GM11168 (cell line): Measurements from ENCODE around the gene HNRNPC.
"Not testable (repeated sequence)": the region's sequence is repeated elsewhere in the genome, so short reads cannot be mapped to it uniquely, and the experiment has no call there.

Experiments used
- in situ Hi-C: fragments of 300-500 bp; cut with MboI; formaldehyde crosslinking; loops from one replicate; pipeline ENCODE4 v1.12.0; 2022; ENCODE audit warnings: low sequenced_read_pairs; ENCODE audit not compliant: unreplicated experiment

Gene HNRNPC

DNA sequence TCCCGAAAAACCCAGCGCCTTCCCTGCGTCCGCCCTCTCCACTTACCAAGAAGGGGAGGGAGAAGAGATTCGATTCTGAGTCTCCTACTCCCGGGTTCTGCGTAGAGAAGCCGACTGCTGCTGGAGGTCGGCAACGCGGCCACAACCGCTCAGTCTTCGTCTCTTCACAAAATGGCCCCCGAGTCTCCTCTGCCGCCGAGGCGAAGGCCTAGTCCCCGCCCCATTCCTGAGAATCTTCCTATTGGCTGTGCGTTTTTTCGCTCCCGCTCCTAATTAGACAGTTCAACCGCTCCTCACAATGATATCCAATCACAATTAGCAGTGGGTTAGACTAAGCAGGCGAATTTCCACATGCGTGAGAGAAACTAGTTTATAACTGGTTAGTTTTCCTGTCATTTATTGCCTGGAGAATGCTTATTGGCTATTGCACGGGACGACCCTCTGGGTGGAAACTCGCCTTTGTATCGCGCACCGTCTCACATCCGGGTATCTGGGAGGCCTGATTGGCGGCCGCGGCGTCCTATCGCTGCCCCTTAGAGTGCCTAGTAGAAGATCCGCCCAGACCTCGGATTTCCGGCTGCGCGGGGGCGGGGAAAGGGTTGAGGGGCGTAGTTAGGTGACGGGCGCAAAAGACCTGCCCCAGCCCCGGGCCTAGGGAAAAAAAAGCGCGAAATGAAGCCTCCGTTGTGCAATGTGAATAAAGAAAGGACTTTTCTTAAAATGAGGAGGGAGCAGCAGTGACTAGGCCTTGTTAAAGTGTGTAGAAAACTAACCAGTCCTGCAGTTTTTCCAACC lies at the start of gene HNRNPC:
TSS of gene HNRNPC (minus strand) at position 191 of the 795 bp plus-strand sequence. CDS start 35,249 bp downstream, outside the sequence.
- in situ Hi-C loops = no loop called here

DNA sequence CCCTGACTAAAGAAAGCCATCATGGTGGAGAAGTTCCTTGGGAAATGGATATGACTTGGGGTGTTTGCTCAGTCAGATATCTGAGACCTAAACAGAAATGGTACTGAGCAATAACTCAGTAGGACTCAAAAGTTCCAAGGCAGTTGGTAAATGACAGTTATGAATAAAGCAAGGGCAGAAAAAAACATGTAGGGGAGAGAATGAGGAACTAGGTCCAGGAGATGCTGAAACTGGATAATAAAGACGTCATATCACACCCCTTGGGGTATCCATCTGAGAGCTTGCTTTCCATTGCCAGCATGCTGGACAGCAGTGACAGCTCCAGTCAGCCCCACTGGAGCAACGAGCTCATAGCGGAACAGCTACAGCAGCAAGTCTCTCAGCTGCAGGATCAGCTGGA lies 48.2 kb upstream of the HNRNPC start:
- in situ Hi-C loops = no loop called here

DNA sequence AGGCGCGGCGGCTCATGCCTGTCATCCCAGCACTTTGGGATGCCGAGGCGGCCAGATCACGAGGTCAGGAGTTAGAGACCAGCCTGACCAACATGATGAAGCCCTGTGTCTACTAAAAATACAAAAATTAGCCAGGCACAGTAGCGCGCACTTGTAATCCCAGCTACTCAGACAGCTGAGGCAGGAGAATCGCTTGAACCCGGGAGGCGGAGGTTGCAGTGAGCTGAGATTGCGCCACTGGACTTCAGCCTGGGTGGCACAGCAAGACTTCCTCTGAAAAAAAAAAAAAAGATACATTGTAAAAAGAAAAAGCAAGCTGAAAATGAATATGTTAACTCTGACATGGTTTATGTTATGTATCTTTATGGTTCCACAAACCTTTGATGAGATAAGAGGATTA lies 44.3 kb upstream of the HNRNPC start:
- in situ Hi-C loops = no loop called here

DNA sequence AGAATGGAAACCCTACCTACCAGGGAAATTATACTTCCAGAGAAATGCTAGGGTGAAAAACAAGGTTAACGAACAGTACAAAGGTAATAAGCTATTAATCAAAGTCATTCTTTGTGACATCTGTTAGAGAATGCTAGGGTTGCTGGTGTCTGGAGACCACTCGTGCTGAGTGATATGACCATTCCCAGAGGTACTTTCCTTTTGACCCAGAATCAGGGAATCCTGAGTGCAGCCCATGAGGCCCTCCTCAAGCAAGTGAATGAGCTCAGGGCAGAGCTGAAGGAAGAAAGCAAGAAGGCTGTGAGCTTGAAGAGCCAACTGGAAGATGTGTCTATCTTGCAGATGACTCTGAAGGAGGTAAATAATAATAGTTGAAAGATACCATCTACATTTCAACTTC lies 42.4 kb upstream of the HNRNPC start:
- in situ Hi-C loops = no loop called here

DNA sequence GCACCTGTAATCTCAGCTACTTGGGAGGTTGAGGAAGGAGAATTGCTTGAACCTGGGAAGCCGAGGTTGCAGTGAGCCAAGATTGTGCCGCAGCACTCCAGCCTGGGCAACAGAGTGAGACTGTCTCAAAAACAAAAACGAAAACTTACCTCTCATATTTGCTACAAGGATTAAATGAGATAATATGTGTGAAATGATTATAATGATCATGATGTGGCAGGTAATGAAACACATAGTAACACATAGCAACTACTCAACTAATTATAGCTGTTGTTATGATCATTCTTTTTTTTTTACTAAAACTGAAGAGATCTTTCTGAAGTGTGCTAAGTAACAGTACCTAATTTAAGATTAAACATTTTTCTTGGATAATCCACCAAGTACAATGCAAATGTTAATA lies 40.7 kb upstream of the HNRNPC start:
- in situ Hi-C loops = no loop called here

DNA sequence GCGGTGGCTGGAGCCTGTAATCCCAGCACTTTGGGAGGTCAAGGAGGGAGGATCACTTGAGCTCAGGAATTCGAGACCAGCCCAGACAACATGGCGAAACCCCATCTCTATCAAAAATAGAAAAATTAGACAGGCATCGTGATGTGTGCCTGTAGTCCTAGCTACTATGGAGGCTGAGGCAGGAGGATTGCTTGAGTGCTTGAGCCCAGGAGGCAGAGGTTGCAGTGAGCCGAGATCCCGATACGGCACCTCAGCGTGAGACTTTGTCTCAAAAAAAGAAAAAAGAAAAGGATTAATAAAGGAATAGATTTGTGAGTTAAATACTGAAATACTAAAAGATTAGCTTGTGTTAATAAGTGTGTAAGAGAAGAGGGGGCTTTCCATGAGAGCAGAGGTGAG lies 40.0 kb upstream of the HNRNPC start:
- in situ Hi-C loops = no loop called here

DNA sequence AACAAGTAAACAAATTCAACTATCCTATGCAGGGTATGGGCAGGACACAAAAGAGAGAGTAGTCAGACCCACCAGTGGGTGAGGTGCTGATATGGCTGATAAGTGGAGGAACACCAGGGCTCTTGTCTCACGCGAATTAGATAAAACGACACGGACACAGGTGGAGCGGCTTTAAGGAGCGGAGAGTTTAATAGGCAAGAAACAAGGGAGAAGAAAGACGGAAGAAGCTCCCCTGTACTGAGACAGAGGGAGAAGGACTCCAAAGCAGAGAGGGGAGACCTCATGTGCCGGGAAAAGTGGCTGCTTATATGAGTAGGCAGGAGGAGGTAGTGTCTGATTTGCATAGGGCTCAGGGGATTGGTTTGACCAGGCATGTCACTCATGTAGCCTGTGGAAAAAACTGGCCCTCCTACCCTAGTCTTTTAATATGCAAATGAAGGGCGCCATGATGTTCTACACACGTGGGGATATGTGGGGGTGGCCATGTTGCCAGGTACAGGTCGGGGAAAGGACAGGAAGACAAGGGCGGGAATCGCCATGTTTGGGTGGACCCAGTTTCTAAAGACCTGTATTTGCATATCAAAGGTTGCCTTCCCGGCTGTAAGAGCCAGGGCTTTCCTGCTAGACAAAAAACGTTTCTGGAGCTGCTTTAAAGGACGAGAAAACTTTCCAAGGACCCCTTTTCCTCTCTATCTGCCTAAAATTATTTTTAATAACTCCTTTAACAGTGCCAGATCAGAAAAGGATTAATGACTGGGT lies 39.4 kb upstream of the HNRNPC start:
- in situ Hi-C loops = no loop called here

DNA sequence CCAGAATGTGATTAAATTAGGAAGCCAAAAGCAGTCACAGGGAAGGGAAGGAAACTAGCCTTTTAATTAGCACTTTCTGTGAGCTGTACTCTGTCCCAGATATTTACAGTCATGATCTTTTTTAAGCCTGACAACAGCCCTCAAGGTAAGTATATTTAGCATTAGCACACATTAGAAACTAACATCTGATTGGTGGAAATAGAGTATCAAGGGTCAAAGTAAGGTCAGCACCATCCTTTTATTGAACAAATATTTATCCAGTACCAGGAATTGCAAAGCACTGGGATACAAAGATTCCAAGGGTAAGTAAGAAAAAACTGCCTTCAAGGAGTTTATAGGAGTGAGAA lies 38.9 kb upstream of the HNRNPC start:
- in situ Hi-C loops = no loop called here

DNA sequence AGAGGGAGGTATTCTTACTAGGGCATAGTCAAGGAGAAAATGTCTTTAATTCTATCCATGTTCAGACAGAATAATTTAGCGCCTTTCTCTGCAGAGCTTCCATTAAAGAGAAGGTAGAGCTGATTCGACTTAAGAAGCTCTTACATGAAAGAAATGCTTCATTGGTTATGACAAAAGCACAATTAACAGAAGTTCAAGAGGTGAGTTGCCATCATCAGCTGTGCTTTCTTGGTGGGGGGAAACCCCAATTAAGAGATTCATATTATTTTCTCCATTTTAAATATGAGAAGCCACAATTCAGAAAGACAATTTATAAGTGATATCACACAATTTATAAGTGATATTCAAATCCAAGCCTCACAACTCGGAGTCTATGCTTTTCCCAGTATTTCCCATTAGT lies 38.4 kb upstream of the HNRNPC start:
- in situ Hi-C loops = no loop called here

DNA sequence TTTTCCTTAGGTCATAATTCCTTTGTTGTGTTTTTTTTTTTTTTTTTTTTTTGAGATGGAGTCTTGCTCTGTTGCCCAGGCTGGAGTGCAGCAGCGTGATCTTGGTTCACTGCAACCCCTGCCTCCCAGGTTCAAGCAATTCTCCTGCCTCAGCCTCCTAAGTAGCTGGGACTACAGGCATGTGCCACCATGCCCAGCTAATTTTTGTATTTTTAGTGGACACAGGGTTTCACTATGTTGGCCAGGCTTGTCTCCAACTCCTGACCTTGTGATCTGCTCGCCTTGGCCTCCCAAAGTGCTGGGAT lies 33.5 kb upstream of the HNRNPC start:
- in situ Hi-C loops = not testable (repeated sequence)

DNA sequence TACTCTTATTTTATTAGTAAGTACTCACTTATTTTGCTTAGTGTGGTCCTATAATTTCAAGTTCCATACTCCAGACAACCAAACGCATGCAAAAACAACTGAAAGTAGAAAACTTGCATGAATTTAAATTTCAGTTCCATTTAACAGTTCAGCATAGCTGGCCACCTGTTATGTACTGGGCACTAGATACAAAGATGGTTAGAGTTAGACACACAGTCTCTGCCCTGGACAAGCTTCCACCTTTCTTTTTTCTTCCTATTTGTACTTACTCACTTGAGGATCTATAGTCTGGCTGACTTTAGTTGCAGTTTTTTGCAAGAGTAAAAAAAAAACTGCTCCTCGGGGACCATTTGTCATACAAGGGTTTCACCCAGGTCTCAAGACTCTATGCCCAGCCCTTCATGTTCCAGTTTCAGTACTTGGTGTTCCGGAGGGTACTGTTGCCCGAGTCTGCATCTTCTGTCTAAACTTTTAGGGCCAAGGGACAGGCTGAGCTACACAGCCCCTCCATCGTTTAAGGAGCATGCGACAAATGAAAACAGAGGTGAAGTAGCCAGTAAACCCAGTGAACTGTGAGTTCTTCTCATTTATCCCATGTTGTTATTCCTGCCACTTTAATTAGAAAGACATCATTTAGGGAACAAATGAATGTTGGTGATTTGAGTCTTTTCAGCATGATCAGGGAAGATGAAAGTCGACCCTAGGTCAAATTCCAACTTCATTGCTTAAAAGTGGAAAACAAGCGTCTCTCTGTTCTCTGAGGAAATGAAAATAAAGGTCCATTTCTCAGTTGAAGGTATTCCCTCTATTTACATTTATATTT lies 33.0 kb upstream of the HNRNPC start:
- in situ Hi-C loops = no loop called here

DNA sequence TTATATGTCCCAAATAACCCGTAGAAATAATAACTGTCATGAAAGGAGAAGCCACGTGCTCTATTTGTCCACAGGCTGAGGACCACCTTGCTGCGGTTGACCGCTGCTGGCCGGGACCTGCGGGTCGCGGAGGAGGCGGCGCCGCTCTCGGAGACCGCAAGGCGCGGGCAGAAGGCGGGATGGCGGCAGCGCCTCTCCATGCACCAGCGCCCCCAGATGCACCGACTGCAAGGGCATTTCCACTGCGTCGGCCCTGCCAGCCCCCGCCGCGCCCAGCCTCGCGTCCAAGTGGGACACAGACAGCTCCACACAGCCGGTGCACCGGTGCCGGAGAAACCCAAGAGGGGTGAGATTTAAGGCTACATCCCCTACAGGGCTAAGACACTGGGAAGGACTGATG lies 31.6 kb upstream of the HNRNPC start:
- in situ Hi-C loops = no loop called here

DNA sequence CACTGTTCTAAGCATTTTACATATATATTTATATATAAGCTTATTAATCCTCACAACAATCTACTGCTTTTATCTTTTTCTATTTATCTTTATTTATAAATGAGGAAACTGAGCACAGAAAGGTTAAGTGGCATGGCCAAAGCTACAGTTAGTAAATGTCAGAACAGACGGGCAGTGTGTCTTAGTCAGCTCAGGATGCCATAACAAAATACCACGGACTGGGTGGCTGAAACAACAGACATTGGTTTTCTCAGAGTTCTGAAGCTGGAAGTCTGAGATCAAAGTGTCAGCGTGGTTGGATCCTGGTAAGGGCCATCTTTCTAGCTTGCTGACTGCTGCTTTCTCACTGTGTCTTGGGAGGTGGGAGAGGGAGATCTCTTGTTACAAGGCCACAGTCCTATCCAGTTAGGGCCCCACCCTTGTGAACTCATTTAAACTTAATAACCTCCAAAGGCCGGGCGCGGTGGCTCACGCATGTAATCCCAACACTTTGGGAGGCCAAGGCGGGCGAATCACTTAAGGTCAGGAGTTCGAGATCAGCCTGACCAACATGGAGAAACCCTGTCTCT lies 30.4 kb upstream of the HNRNPC start:
- in situ Hi-C loops = no loop called here

DNA sequence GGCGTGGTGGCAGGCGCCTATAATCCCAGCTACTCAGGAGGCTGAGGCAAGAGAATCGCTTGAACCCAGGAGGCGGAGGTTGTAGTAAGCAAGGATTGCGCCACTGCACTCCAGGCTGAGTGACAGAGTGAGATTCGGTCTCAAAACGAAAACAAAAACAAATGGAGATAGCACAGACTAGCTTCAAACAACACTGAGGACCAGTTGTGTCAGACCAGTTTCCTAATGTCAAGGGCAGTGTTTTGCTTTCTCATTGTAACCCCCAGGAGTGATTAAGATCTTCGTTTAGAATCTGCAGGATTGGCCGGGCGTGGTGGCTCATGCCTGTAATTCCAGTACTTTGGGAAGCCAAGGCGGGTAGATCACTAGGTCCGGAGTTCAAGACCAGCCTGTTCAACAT lies 29.1 kb upstream of the HNRNPC start:
- in situ Hi-C loops = no loop called here

DNA sequence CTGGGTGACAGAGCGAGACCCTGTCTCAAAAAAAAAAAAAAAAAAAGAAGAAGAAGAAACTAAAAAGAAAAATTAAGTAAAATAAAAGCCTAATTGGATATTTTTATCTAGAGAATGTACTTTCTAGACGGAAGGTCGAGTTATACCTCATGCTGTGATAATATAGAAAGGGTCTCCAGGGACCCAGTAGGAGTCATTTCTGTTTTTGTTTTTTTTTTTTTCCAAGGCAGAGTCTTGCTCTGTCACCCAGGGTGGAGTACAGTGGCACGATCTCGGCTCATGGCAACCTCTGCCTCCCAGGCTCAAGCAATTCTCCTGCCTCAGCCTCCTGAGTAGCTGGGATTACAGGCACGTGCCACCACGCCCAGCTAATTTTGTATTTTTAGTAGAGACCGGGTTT lies 24.8 kb upstream of the HNRNPC start:
- in situ Hi-C loops = not testable (repeated sequence)

DNA sequence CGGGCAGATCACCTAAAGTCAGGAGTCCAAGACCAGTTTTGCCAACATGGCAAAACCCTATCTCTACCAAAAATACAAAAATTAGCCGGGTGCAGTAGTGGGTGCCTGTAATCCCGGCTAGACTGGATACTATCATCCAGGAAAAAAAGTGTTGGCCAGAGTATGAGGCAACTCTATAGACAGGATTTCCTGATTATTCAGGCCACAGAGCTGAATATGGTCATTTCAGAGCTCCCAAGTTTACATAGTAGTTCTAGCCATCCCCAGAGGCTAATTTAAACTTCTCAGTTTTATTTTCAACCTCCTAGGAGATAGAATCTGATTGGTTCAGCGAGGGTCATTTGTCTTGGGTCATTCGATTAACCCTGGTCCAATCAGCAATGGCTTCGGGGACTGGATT lies 17.9 kb upstream of the HNRNPC start:
- in situ Hi-C loops = no loop called here

DNA sequence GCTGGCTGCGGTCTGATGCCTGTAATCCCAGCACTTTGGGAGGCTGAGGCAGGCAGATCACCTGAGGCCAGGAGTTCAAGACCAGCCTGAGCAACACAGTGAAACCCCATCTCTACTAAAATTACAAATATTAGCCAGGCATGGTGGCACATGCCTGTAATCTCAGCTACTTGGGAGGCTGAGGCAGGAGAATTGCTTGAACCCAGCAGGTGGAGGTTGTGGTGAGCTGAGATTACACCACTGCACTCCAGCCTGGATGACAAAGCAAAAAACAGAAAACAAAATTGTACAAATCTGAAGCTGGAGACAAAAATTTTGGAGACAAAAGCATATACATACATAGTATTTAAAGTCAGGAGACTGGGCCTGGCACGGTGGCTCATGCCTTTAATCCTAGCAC lies 17.3 kb upstream of the HNRNPC start:
- in situ Hi-C loops = not testable (repeated sequence)

DNA sequence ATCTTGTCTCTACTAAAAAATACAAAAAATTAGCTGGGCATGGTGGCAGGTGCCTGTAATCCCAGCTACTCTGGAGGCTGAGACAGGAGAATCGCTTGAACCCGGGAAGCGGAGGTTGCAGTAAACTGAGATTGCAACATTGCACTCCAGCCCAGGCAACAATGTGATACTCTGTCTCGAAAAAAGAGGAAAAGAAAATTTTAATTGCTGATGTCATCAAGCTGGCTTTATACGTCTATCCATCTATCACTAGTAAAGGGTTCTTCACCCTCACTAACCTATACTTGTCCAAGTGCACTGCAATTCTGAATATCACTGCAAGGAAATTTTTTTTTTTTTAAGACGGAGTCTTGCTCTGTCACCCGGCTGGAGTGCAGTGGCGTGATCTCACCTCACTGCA lies 12.7 kb upstream of the HNRNPC start:
- in situ Hi-C loops = not testable (repeated sequence)

DNA sequence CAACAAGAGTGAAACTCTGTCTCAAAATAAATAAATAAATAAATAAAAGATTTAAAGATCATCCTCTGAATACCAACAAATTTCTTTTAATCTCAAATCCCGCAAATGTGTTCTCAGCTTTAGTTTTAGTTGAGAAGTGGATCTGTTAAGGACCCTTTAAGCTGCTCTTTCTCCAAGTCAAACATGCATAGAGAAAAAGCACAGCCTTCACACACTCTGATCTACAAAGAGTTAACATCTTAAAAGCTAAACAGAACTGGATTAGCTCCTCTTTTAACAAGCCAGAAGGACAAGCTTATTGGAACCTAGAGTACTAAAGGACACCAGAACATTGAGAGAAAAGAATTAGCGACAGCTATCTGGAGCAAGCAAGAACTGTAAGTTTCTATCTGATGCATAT lies 10.5 kb upstream of the HNRNPC start, which contains the start of gene RPGRIP1:
TSS of gene RPGRIP1 (plus strand) at position 301 of the 400 bp plus-strand sequence. CDS start 7,894 bp downstream, outside the sequence.
- in situ Hi-C loops = no loop called here

DNA sequence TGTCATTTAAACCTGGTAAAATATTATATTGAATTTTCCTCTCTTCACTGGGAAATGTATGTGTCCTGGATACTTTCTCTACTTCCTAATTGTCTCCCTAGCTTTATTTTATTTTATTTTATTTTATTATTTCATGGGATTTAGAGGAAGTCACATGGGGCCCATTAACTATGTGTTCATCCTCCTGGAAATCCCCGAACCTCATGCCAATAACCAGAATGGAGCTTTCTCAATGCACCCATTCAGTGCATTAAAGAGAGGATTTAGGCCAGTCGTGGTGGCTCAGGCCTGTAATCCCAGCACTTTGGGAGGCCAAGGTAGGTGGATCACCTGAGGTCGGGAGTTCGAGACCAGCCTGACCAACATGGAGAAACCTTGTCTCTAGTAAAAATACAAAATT lies 9.4 kb upstream of the HNRNPC start:
- in situ Hi-C loops = no loop called here
